A549 treated with AZD2906 at 1 μM for 4 hours (cell line): ENCODE data around the gene CHRNA7. TPM values are rescaled to one million over a fixed set of nuclear protein-coding genes. Genes with fewer than 3 reads are reported as not detected.

Experiments used
- total RNA-seq: library from RNA; stranded (reverse); fragments of 200-300 nt; extraction: Qiagen RNA extraction; gene quantifications from 5 replicates; pipeline ENCODE4 v1.2.3, GENCODE V29; 2022

The CHRNA7 gene
- total RNA-seq, result 4.3 to 4.9 TPM (median 4.5 TPM) in 5 replicates

DNA sequence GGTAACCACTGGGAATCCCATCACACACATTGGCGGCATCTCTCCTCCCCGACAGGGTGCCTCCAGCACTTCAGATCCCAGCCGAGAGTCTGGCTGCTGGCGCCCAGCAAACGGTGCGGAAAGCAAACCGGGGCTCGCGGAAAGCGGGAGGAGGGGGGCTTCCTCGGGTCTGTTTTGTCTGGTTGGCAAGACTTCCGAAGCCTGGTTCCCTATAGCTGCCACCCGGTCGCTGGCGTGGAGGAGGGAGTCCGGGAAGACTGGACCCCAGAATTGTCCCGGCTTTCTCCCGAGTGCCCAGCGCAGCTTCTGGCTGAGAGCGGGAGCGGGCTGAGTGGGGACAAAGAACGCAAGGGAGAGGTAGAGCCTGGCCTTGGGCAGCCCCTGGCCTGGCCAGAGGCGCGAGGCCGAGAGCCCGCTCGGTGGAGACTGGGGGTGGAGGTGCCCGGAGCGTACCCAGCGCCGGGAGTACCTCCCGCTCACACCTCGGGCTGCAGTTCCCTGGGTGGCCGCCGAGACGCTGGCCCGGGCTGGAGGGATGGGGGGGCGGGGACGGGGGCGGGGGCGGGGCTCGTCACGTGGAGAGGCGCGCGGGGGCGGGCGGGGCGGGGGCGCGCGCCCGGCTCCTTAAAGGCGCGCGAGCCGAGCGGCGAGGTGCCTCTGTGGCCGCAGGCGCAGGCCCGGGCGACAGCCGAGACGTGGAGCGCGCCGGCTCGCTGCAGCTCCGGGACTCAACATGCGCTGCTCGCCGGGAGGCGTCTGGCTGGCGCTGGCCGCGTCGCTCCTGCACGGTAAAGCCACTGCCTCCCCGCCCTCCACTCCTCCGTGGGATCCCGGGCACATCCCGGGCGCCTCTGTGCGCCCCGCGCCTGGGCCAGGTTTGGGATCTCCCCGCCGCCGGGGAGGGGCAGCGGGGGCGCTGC is at the start of gene CHRNA7:
Gene CHRNA7 (plus strand): TSS at position 654 of the 920 bp plus-strand sequence. CDS start 80 bp downstream, at position 734.

Other genes starting within 250 kb of the CHRNA7 start
- gene OTUD7A, start 159.8 kb upstream of the CHRNA7 start, total RNA-seq, result 0.14 to 0.41 TPM (median 0.32 TPM) in 5 replicates